SU-DHL-6 (cell line): ENCODE data around the gene CAMK2D.

Experiments used
- H2AFZ ChIP-seq: fragments of 200-600 bp; sonication (generic); 2 replicates; pipeline ENCODE4 v1.6.1; 2014; ENCODE audit warnings: low read depth, mild to moderate bottlenecking, moderate library complexity, mixed read lengths, antibody characterized with exemption, low read length; ENCODE audit not compliant: severe bottlenecking
- H3F3A ChIP-seq: fragments of 200-600 bp; shearing (Covaris generic); 2 replicates; pipeline ENCODE4 v1.6.0; 2016; ENCODE audit warnings: antibody characterized with exemption, mild to moderate bottlenecking; ENCODE audit not compliant: insufficient read depth
- H3K27ac ChIP-seq: fragments of 200-600 bp; sonication (generic); 2 replicates; pipeline ENCODE4 v1.5.1; 2016; ENCODE audit warnings: low read depth, mild to moderate bottlenecking, low read length, moderate library complexity, mixed read lengths
- H3K27me3 ChIP-seq: fragments of 200-600 bp; sonication (generic), shearing (Covaris generic); 2 replicates; pipeline ENCODE4 v1.6.0; 2014; ENCODE audit warnings: mild to moderate bottlenecking, low read length
- H3K36me3 ChIP-seq: fragments of 200-600 bp; sonication (generic); 2 replicates; pipeline ENCODE4 v1.6.1; 2014; ENCODE audit warnings: mild to moderate bottlenecking, low read length, mixed read lengths
- H3K4me2 ChIP-seq: fragments of 300-600, 200-600 bp; shearing (Covaris generic), sonication (generic); 2 replicates; pipeline ENCODE4 v1.6.0; 2014; ENCODE audit warnings: low read length, low read depth, mild to moderate bottlenecking; ENCODE audit not compliant: poor library complexity, severe bottlenecking
- H3K4me3 ChIP-seq: fragments of 200-600 bp; sonication (generic); 2 replicates; pipeline ENCODE4 v1.5.1; 2014; ENCODE audit warnings: antibody characterized with exemption, low read length, mild to moderate bottlenecking, mixed read lengths; ENCODE audit not compliant: insufficient read depth, poor library complexity, severe bottlenecking
- H3K79me2 ChIP-seq: fragments of 200-600 bp; sonication (generic); 2 replicates; pipeline ENCODE4 v1.6.1; 2014; ENCODE audit warnings: mild to moderate bottlenecking, low read length, moderate library complexity; ENCODE audit not compliant: insufficient read depth
- H3K9ac ChIP-seq: fragments of 200-600 bp; sonication (generic); 2 replicates; pipeline ENCODE4 v1.7.0; 2014; ENCODE audit warnings: mild to moderate bottlenecking, low read length
- H3K9me2 ChIP-seq: fragments of 200-600 bp; sonication (generic); replicated peaks from 2 replicates; pipeline ENCODE4 v1.6.1; 2014; ENCODE audit warnings: low read length; ENCODE audit not compliant: insufficient read depth
- H3K9me3 ChIP-seq: fragments of 200-600 bp; sonication (generic); 2 replicates; pipeline ENCODE4 v1.6.1; 2014; ENCODE audit warnings: low read length, mixed read lengths; ENCODE audit not compliant: insufficient read depth
- H4K20me1 ChIP-seq: fragments of 200-600 bp; sonication (generic); 2 replicates; pipeline ENCODE4 v1.6.1; 2014; ENCODE audit warnings: low read depth, mild to moderate bottlenecking, antibody characterized with exemption, low read length, moderate library complexity, mixed read lengths
- EZH2phosphoT487 ChIP-seq: fragments of 200-600 bp; sonication (generic), shearing (Covaris generic); conservative IDR thresholded peaks from 2 replicates; pipeline ENCODE4 v1.6.1; 2018; ENCODE audit warnings: mild to moderate bottlenecking, antibody characterized with exemption, low read length, moderate library complexity, mixed read lengths
- TF ChIP-seq, protein P1 (sequence below): fragments of 200-600 bp; sonication (generic); IDR thresholded peaks from one replicate; pipeline ENCODE4 v1.5.1; 2017; ENCODE audit warnings: antibody characterized with exemption, mild to moderate bottlenecking, low read length, moderate library complexity; ENCODE audit not compliant: insufficient read depth, poor library complexity, severe bottlenecking

The CAMK2D gene

DNA sequence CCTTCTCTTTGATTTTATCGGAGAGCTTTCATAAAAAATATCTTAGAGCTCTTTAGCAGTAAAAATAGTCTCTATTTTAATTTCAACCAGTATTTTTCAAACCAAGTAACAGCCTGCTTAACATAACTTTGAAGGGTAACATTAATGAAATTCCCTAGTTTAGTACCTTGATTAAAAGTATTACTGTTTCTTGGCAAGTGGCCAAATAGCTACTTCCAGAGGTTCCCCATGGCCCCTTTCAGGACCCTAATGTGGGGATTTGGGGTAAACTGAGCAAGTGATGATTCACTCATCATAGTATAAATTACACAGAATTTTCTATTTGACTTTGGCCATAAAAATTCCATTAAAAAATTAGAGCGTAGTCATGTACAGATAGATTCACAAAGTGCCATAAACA, 211.0 kb downstream of the CAMK2D start:
- no peaks in the 10 kb centered on the region for H3K9me3 ChIP-seq
- no peaks in the 10 kb centered on the region for H3K27me3 ChIP-seq
- H3K9ac ChIP-seq: no peak overlapping the region
- no peaks in the 10 kb centered on the region for H3F3A ChIP-seq
- no peak overlapping the region for H2AFZ ChIP-seq
- no peaks in the 10 kb centered on the region for H3K79me2 ChIP-seq
- TF ChIP-seq EZH2phosphoT487: no peak
- TF ChIP-seq, protein P1, sequence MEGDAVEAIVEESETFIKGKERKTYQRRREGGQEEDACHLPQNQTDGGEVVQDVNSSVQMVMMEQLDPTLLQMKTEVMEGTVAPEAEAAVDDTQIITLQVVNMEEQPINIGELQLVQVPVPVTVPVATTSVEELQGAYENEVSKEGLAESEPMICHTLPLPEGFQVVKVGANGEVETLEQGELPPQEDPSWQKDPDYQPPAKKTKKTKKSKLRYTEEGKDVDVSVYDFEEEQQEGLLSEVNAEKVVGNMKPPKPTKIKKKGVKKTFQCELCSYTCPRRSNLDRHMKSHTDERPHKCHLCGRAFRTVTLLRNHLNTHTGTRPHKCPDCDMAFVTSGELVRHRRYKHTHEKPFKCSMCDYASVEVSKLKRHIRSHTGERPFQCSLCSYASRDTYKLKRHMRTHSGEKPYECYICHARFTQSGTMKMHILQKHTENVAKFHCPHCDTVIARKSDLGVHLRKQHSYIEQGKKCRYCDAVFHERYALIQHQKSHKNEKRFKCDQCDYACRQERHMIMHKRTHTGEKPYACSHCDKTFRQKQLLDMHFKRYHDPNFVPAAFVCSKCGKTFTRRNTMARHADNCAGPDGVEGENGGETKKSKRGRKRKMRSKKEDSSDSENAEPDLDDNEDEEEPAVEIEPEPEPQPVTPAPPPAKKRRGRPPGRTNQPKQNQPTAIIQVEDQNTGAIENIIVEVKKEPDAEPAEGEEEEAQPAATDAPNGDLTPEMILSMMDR: no peak
- no peak overlapping the region for H3K4me2 ChIP-seq
- no peaks in the 10 kb centered on the region for H3K9me2 ChIP-seq
- no peaks in the 10 kb centered on the region for H4K20me1 ChIP-seq
- no peak overlapping the region for H3K27ac ChIP-seq
- no peaks in the 10 kb centered on the region for H3K36me3 ChIP-seq
- H3K4me3 ChIP-seq: no peak overlapping the region

DNA sequence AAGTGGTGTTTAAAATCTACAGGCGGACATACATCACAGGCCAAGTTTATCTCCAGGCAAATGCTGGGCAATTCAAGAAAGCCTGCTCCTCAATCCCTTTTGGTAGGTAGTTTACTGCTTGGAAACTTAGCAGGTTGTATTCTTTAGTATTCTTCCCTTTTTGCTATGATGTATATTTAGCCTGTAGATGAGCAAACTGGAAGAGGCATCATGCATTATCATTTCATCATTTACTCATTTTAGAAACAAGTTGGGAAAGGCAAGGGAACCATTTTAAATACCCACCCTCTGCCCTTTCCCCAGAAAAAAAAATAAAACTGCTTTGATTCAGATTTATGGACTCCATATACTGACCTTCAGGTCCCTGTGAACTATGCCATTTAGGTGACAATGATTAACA, 213.2 kb downstream of the CAMK2D start:
- TF ChIP-seq, protein P1: no peak
- no peak for TF ChIP-seq EZH2phosphoT487
- H4K20me1 ChIP-seq: no peaks in the 10 kb centered on the region
- H3F3A ChIP-seq: no peaks in the 10 kb centered on the region
- H3K36me3 ChIP-seq: no peaks in the 10 kb centered on the region
- no peaks in the 10 kb centered on the region for H3K9me3 ChIP-seq
- no peaks in the 10 kb centered on the region for H3K9me2 ChIP-seq
- no peak overlapping the region for H2AFZ ChIP-seq
- H3K4me2 ChIP-seq: no peak overlapping the region
- no peaks in the 10 kb centered on the region for H3K27me3 ChIP-seq
- H3K4me3 ChIP-seq: no peak overlapping the region
- H3K79me2 ChIP-seq: no peaks in the 10 kb centered on the region
- H3K9ac ChIP-seq: no peak overlapping the region
- H3K27ac ChIP-seq: no peak overlapping the region

DNA sequence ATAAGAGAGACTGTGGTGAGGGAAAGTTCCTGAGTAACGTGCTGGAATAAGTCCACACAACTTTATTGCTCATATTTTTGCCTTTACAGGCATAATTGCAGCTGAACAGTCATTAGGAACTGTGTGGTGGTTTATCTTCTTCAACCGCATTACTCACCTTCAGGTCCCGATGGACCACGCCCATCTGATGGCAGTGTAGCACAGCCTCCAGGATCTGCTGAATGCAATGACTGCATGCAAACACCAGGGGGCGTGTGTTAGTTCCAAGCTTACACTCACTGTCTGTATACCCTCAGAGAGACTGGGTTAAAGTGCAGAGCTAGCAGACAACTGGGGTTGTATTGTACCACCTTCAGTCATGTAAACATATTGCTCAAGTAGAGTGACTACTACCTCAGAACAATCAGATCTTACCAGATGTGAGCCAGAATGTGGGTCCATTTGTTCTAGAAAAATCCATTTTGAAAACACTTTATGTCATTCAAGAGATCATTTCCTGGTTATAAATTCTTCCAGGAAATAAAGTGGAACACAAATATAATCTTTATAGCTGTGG, 214.0 kb downstream of the CAMK2D start:
- Histone ChIP-seq H3K9me2 (no peaks in the 10 kb centered on the region), H3F3A (no peaks in the 10 kb centered on the region), H3K9me3 (no peaks in the 10 kb centered on the region), H4K20me1 (no peaks in the 10 kb centered on the region), H3K36me3 (no peaks in the 10 kb centered on the region), H2AFZ (no peak overlapping the region), H3K79me2 (no peaks in the 10 kb centered on the region), H3K4me3 (no peak overlapping the region), H3K27me3 (no peaks in the 10 kb centered on the region), H3K4me2 (peak overlapping the region; percentile 7), H3K9ac (no peak overlapping the region), H3K27ac (no peak overlapping the region)
- no peak for TF ChIP-seq EZH2phosphoT487
- TF ChIP-seq, protein P1: peak; percentile 57
